ENCODE data around the gene GRK6.
"Not testable (repeated sequence)": the region's sequence is repeated elsewhere in the genome, so short reads cannot be mapped to it uniquely, and the experiment has no call there.

Gene GRK6

DNA sequence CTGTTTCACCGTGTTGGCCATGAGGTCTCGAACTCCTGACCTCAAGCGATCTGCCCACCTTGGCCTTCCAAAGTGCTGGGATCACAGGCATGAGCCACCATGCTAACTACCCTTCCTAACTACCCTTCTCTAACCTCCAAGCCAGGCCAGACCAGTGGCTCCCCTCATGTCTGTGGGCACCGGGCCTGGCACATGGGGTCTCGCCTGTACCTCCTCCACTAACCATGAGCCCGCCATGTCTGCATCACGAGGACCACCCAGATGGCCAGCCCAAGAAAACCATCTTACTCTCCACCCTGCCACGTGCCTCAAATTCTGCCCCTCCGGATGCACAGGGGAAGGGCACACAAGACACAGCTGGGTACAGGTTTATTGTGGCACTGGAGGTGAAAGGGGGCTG, 56.6 kb downstream of the GRK6 start:
- H3K4me3 ChIP-seq (ENCODE audit: low read depth, low read length): no peak overlapping the region
- no peak for TF ChIP-seq CTCF (IDR thresholded peaks at IDR 0.05; ENCODE audit: low read depth, low read length, missing control alignments)
- no peak for DNase-seq (ENCODE audit: low read depth)

- no peak overlapping the region for H3K4me3 ChIP-seq (ENCODE audit: low read depth, low read length)
- no peak for TF ChIP-seq CTCF (IDR thresholded peaks at IDR 0.05; ENCODE audit: low read depth, low read length, missing control alignments)
- no peak for DNase-seq (ENCODE audit: low read depth)
Measured at GRCh38 chr5:177483994-177484901, 57.8 kb downstream of the GRK6 start.

DNA sequence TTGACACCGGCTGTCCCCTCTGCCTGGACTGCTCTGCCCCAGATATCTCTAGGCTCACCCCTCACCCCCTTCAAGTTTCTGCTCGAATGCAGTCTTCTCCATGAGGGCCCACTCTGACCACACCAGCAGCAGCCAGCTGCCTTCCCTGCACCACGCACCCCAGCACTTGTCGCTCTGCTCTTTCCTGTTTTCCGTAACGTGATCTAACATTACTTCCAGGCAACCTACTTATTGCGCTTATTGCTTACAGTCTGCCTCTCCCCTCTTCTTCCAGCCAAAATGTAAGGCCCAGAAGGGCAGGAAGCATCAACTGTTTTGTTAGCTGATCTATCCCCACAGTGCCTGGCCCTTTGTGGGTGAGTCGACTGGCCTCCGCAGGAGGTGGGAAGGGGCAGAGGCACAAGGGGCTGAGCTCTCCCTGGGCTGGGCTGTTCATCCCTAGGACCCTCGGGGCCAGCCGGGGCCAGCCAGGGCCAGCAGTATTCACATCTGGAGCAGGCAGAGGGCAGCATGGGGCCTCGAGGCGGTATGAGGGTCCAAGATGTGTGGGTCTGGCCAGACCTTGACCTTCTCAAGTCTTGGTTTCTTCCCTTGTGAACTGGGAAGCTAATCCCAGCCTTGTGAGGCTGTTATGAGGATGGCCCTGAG, 58.5 kb downstream of the GRK6 start:
- DNase-seq (ENCODE audit: low read depth): no peak
- no peak for TF ChIP-seq CTCF (IDR thresholded peaks at IDR 0.05; ENCODE audit: low read depth, low read length, missing control alignments)
- H3K4me3 ChIP-seq (ENCODE audit: low read depth, low read length): no peak overlapping the region

GRCh38 chr5:177485753-177486152, 59.3 kb downstream of the GRK6 start:
- H3K4me3 ChIP-seq (ENCODE audit: low read depth, low read length); DNase-seq (ENCODE audit: low read depth): not testable (repeated sequence)

- no peak overlapping the region for H3K4me3 ChIP-seq (ENCODE audit: low read depth, low read length)
- no peak for DNase-seq (ENCODE audit: low read depth)
- no peak for TF ChIP-seq CTCF (IDR thresholded peaks at IDR 0.05; ENCODE audit: low read depth, low read length, missing control alignments)
Measured at GRCh38 chr5:177486256-177486655, 59.8 kb downstream of the GRK6 start.

DNA sequence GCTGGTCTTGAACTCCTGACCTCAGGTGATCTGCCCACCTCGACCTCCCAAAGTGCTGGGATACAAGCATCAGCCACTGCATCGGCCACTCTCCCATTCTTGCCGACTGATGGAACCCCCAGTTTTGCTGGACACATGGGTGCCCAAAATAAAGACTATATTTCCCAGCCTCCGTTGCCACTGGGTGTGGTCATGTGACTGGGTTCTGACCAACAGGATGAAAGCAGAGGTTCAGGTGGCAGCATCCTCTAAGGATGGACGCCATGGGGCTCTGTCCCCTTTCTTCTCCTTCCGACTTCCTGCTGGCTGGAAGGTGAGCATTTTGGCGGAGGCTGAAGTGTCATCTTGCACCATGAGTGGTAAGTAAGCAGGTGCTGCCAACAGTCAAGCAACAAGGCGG, 60.7 kb downstream of the GRK6 start:
- TF ChIP-seq CTCF (IDR thresholded peaks at IDR 0.05; ENCODE audit: low read depth, low read length, missing control alignments): no peak

DNA sequence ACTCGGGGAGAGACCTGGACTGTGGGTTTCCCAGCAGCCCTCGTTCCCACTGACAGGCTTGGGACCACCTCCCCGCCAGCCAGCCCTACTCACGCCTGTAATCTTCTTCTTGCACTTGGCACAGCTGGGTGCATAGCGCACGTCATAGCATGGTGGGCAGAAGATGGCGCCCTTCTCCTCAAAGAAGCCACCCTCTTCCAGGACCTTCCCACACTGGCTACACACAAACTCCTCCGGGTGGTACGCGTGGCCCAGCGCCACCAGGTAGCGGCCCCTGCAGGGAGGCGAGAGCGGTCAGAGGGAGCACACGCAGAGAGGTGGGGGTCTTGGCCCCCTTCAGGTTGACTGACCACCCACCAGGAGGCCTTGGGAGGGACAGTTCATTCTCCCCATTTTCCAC, 61.5 kb downstream of the GRK6 start:
- H3K4me3 ChIP-seq (ENCODE audit: low read depth, low read length): no peak overlapping the region
- TF ChIP-seq CTCF (IDR thresholded peaks at IDR 0.05; ENCODE audit: low read depth, low read length, missing control alignments): peak; percentile 11
- DNase-seq (ENCODE audit: low read depth): no peak

More for the DNA sequence above, 60.7 kb downstream of the GRK6 start:
- H3K4me3 ChIP-seq (ENCODE audit: low read depth, low read length): no peak overlapping the region
- no peak for DNase-seq (ENCODE audit: low read depth)
